VCaP (cell line): ENCODE measurements around the gene RHOG.

Experiments used
- H3K27ac ChIP-seq: fragments of 450-650 bp; 2 replicates; pipeline ENCODE4 v1.5.1; 2017
- TF ChIP-seq, protein P1 (sequence below): fragments of 450-650 bp; conservative IDR thresholded peaks from 2 replicates; pipeline ENCODE4 v1.5.1; 2017; ENCODE audit warnings: mild to moderate bottlenecking, moderate library complexity

The RHOG gene

GRCh38 chr11:3853899-3854659 is 13.3 kb upstream of the RHOG start:
- H3K27ac ChIP-seq, result peak overlapping the region; percentile 81
- TF ChIP-seq, protein P1, sequence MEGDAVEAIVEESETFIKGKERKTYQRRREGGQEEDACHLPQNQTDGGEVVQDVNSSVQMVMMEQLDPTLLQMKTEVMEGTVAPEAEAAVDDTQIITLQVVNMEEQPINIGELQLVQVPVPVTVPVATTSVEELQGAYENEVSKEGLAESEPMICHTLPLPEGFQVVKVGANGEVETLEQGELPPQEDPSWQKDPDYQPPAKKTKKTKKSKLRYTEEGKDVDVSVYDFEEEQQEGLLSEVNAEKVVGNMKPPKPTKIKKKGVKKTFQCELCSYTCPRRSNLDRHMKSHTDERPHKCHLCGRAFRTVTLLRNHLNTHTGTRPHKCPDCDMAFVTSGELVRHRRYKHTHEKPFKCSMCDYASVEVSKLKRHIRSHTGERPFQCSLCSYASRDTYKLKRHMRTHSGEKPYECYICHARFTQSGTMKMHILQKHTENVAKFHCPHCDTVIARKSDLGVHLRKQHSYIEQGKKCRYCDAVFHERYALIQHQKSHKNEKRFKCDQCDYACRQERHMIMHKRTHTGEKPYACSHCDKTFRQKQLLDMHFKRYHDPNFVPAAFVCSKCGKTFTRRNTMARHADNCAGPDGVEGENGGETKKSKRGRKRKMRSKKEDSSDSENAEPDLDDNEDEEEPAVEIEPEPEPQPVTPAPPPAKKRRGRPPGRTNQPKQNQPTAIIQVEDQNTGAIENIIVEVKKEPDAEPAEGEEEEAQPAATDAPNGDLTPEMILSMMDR, result no peak

DNA sequence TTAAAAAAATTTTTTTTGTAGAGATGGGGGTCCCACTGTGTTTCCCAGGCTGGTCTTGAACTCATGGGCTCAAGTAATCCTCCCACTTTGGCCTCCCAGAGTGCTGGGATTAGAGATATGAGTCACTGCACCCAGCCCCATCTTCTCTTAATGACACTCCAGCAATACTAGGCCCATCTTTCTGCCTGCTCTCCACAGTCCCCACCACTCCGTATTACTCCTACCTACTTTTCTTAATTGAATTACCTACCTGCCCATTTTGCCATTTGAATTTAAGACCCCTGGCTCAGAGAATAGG is 12.7 kb upstream of the RHOG start:
- no peak overlapping the region for H3K27ac ChIP-seq

DNA sequence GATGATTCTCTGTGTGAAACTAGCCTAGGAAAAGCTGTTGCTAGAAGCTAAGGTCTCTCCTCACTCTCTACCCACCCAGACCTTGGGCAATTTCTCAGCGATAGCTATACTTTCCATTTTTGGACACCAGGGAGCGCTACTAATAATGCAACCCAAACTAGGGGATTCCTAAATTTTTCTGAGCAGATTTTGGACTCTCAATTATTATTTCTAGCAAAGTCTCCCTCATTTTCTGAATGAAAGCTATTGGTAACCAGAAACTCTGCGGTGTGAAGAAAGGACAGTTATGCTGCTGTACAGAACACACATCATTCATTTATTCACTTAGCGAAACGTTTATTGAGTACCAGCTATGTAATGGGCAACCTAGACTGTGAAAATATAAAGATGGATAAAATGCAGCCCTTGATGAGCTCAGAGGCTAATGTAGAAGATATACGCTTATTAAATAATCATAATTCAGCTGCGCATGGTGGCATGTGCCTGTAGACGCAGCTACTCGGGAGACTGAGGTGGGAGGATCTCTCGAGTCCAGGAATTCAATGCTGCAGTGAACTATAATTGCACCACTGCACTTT is 8.6 kb upstream of the RHOG start:
- no peak overlapping the region for H3K27ac ChIP-seq
- TF ChIP-seq, protein P1, result peak; percentile 81

More for the DNA sequence above, 12.7 kb upstream of the RHOG start:
- TF ChIP-seq, protein P1, result no peak

- TF ChIP-seq, protein P1, result no peak
- H3K27ac ChIP-seq, result peak overlapping the region; percentile 33
These were observed 4.9 kb upstream of the RHOG start for GRCh38 chr11:3845670-3846069.

- TF ChIP-seq, protein P1, result no peak
- peak overlapping the region; percentile 33 for H3K27ac ChIP-seq
These were observed 4.5 kb upstream of the RHOG start for GRCh38 chr11:3845246-3845645.

DNA sequence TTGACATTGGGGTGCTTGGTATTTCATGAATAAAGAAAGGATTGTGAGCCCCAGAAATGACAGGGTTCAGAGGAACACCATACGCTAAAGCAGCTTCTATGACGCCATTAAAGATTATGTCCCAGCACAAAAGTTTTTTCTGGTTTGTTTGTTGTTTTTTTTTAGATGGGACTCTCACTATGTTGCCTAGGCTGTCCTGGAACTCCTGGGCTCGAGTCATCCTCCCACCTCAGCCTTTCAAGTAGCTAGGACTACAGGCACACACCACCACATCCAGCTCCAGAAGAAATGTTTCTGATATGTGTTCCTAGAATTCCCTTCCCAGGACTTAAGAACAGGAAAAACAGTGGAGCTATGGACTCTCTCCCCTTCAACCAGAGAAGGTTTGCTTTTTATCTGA is 2.6 kb upstream of the RHOG start:
- no peak overlapping the region for H3K27ac ChIP-seq
- TF ChIP-seq, protein P1, result no peak

GRCh38 chr11:3841426-3842350 is 929 bp upstream of the RHOG start:
- TF ChIP-seq, protein P1, result peak; percentile 89
- peak overlapping the region; percentile 87 for H3K27ac ChIP-seq
